ENCODE results near the gene CRNN.

- TF ChIP-seq CTCF (IDR thresholded peaks at IDR 0.05 in 4 of 5, conservative IDR thresholded peaks at IDR 0.05 in 1 of 5) (peak in 3 of 5 experiments; percentile 16 to 44 (median 43)), POLR2A (IDR thresholded peaks at IDR 0.05) (no peak)
Measured at GRCh38 chr1:152461544-152461943, 47.5 kb upstream of the CRNN start.
